Fibroblast of lung (primary cell): ENCODE results near the gene INTS4. TPM values are rescaled to one million over a fixed set of nuclear protein-coding genes. Genes with fewer than 3 reads are reported as not detected.

Experiments used
- DNase-seq, 2 donors: peaks; one replicate each; pipeline versions ENCODE4 v3.0.0 to v3.0.0-alpha.2; 2010; ENCODE audit warnings: low read depth in 2 of 2
- H2AFZ ChIP-seq: 2 replicates; pipeline ENCODE4 v1.5.1; 2012; ENCODE audit warnings: low read length, control low read depth, inconsistent platforms
- H3K27ac ChIP-seq: 2 replicates; pipeline ENCODE4 v1.5.1; 2011; ENCODE audit warnings: low read length, control low read depth; ENCODE audit not compliant: insufficient read depth
- H3K27me3 ChIP-seq: 2 replicates; pipeline ENCODE4 v1.5.1; 2011; ENCODE audit warnings: mild to moderate bottlenecking, low read length; ENCODE audit not compliant: control insufficient read depth, insufficient read depth
- H3K36me3 ChIP-seq: 2 replicates; pipeline ENCODE4 v1.5.1; 2011; ENCODE audit warnings: low read length; ENCODE audit not compliant: control insufficient read depth, insufficient read depth
- H3K4me1 ChIP-seq: 2 replicates; pipeline ENCODE4 v1.5.1; 2011; ENCODE audit warnings: low read length; ENCODE audit not compliant: control insufficient read depth, insufficient read depth; ENCODE audit errors: extremely low read depth
- H3K4me2 ChIP-seq: 2 replicates; pipeline ENCODE4 v1.5.1; 2011; ENCODE audit warnings: low read length, control low read depth; ENCODE audit not compliant: insufficient read depth; ENCODE audit errors: extremely low read depth
- H3K4me3 ChIP-seq, 4 experiments: fragments of 200-600 bp in 1 of 4; sonication (generic) in 1 of 4; replicated peaks in 1 of 4; 2 replicates each; pipeline ENCODE4 v1.5.1; 2011 to 2016; ENCODE audit warnings: low read length in 4 of 4, low read depth in 3 of 4, mild to moderate bottlenecking in 3 of 4, control low read depth in 2 of 4, inconsistent platforms in 1 of 4, mixed read lengths in 1 of 4; ENCODE audit not compliant: insufficient read depth in 1 of 4; ENCODE audit errors: control extremely low read depth in 1 of 4
- H3K79me2 ChIP-seq: 2 replicates; pipeline ENCODE4 v1.5.1; 2012; ENCODE audit warnings: mild to moderate bottlenecking, low read length, inconsistent platforms; ENCODE audit not compliant: control insufficient read depth, insufficient read depth
- H3K9ac ChIP-seq: 2 replicates; pipeline ENCODE4 v1.5.1; 2011; ENCODE audit warnings: mild to moderate bottlenecking, low read length, control low read depth; ENCODE audit not compliant: insufficient read depth
- H3K9me3 ChIP-seq: 2 replicates; pipeline ENCODE4 v1.5.1; 2012; ENCODE audit warnings: low read depth, low read length; ENCODE audit not compliant: control insufficient read depth, insufficient read depth
- H4K20me1 ChIP-seq: 2 replicates; pipeline ENCODE4 v1.5.1; 2011; ENCODE audit warnings: low read length; ENCODE audit not compliant: control insufficient read depth, insufficient read depth; ENCODE audit errors: extremely low read depth
- CTCF ChIP-seq, 2 donors: IDR thresholded peaks in 1 of 2; conservative IDR thresholded peaks in 1 of 2; 1 replicate in 1 of 2; 2 replicates in 1 of 2; pipeline ENCODE4 v1.5.1; 2011 to 2012; ENCODE audit warnings: low read length in 2 of 2, control low read depth in 1 of 2, inconsistent platforms in 1 of 2, low read depth in 1 of 2, mild to moderate bottlenecking in 1 of 2
- EZH2 ChIP-seq: IDR thresholded peaks from 2 replicates; pipeline ENCODE4 v1.5.1; 2012; ENCODE audit warnings: low read length, control low read depth, mild to moderate bottlenecking; ENCODE audit errors: missing control alignments
- polyA plus RNA-seq, 2 donors: library from polyadenylated mRNA; depleted of rRNA in 1 of 2; stranded (reverse) in 1 of 2; unstranded in 1 of 2; fragments of >200 nt; gene quantifications; 2 replicates each; pipeline ENCODE4 v1.2.1, GENCODE V29; 2011 to 2012; ENCODE audit warnings: missing spikeins in 1 of 2
- total RNA-seq: library from RNA; depleted of rRNA; stranded (reverse); fragments of >200 nt; gene quantifications from 2 replicates; pipeline ENCODE4 v1.2.1, GENCODE V29; 2014

INTS4 gene
- total and polyA plus RNA-seq, 2 donors (not counting 1 experiment from before 2014, with no cell fraction given) = 17.2 to 38.6 TPM

- TF ChIP-seq CTCF (conservative IDR thresholded peaks at IDR 0.05 in 1 of 2, IDR thresholded peaks at IDR 0.05 in 1 of 2; ENCODE audit: low read depth in 1 of 2, low read length in 2 of 2) (no peak), EZH2 (no peak)
- no peak overlapping the region for H2AFZ ChIP-seq
- H3K36me3 ChIP-seq = no peaks in the 10 kb centered on the region
These were observed 16.3 kb upstream of the INTS4 start for GRCh38 chr11:78010755-78011154.

GRCh38 chr11:78010304-78010703 lies 15.8 kb upstream of the INTS4 start:
- TF ChIP-seq EZH2 (no peak), CTCF (conservative IDR thresholded peaks at IDR 0.05 in 1 of 2, IDR thresholded peaks at IDR 0.05 in 1 of 2; ENCODE audit: low read depth in 1 of 2, low read length in 2 of 2) (no peak)

More at GRCh38 chr11:78010755-78011154, 16.3 kb upstream of the INTS4 start:
- DNase-seq = no peak
- H3K79me2 ChIP-seq = no peaks in the 10 kb centered on the region
- H3K27me3 ChIP-seq = no peaks in the 10 kb centered on the region
- H3K9ac ChIP-seq = no peak overlapping the region
- no peaks in the 10 kb centered on the region for H3K9me3 ChIP-seq
- no peaks in the 10 kb centered on the region for H3K4me1 ChIP-seq
- H3K4me2 ChIP-seq = no peak overlapping the region
- no peaks in the 10 kb centered on the region for H4K20me1 ChIP-seq
- no peak overlapping the region for H3K4me3 ChIP-seq
- no peak overlapping the region for H3K27ac ChIP-seq

GRCh38 chr11:78009062-78009461 lies 14.6 kb upstream of the INTS4 start:
- TF ChIP-seq EZH2 = no peak
- no peak for TF ChIP-seq CTCF (conservative IDR thresholded peaks at IDR 0.05 in 1 of 2, IDR thresholded peaks at IDR 0.05 in 1 of 2; ENCODE audit: low read depth in 1 of 2, low read length in 2 of 2)
- Histone ChIP-seq H4K20me1 (no peaks in the 10 kb centered on the region), H3K36me3 (no peaks in the 10 kb centered on the region), H3K4me2 (no peak overlapping the region), H3K79me2 (no peaks in the 10 kb centered on the region), H3K4me3 (no peak overlapping the region), H2AFZ (no peak overlapping the region), H3K4me1 (no peaks in the 10 kb centered on the region), H3K27me3 (no peaks in the 10 kb centered on the region), H3K9ac (no peak overlapping the region), H3K9me3 (no peaks in the 10 kb centered on the region), H3K27ac (no peak overlapping the region)
- DNase-seq = no peak

More at GRCh38 chr11:78010304-78010703, 15.8 kb upstream of the INTS4 start:
- no peaks in the 10 kb centered on the region for H3K9me3 ChIP-seq
- H3K36me3 ChIP-seq = no peaks in the 10 kb centered on the region
- H3K27ac ChIP-seq = no peak overlapping the region
- H3K4me1 ChIP-seq = no peaks in the 10 kb centered on the region
- no peaks in the 10 kb centered on the region for H3K79me2 ChIP-seq
- no peak for DNase-seq
- no peak overlapping the region for H3K4me3 ChIP-seq
- no peak overlapping the region for H3K4me2 ChIP-seq
- no peaks in the 10 kb centered on the region for H4K20me1 ChIP-seq
- no peak overlapping the region for H2AFZ ChIP-seq
- H3K27me3 ChIP-seq = no peaks in the 10 kb centered on the region
- no peak overlapping the region for H3K9ac ChIP-seq
